Measurements from ENCODE around the gene OTOP3.
"Not testable (repeated sequence)": the region's sequence is repeated elsewhere in the genome, so short reads cannot be mapped to it uniquely, and the experiment has no call there.

The OTOP3 gene, protein sequence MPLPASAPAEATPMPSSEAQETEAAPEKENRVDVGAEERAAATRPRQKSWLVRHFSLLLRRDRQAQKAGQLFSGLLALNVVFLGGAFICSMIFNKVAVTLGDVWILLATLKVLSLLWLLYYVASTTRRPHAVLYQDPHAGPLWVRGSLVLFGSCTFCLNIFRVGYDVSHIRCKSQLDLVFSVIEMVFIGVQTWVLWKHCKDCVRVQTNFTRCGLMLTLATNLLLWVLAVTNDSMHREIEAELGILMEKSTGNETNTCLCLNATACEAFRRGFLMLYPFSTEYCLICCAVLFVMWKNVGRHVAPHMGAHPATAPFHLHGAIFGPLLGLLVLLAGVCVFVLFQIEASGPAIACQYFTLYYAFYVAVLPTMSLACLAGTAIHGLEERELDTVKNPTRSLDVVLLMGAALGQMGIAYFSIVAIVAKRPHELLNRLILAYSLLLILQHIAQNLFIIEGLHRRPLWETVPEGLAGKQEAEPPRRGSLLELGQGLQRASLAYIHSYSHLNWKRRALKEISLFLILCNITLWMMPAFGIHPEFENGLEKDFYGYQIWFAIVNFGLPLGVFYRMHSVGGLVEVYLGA

GRCh38 chr17:74935585-74936469, at the start of gene OTOP3:
TSS of gene OTOP3 (plus strand) at chr17:74935898. CDS start at chr17:74935922, 24 bp downstream.
- DNase-seq = no peak

DNA sequence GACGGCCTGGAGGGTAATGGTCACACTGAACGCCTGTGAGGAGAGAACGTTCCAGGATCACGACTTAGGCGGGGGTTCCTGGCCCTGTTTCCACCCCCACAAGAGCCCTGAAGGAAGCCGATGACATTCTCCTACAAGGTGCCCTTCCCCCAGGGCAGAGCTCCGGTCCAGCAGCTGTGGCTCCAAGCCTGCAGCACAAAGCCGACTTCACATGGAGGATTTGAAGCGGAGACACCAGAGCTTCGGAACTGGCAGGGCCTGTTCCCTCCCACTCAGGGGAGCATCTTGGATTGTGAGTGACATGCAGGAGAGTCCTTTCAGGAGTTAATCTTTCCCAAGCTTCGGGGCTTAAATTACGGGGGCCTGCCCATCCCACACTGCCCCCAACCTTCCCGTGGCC, 47.2 kb upstream of the OTOP3 start:
- no peak for DNase-seq

- DNase-seq = no peak
Measured at GRCh38 chr17:74890554-74890953, 45.1 kb upstream of the OTOP3 start.

DNA sequence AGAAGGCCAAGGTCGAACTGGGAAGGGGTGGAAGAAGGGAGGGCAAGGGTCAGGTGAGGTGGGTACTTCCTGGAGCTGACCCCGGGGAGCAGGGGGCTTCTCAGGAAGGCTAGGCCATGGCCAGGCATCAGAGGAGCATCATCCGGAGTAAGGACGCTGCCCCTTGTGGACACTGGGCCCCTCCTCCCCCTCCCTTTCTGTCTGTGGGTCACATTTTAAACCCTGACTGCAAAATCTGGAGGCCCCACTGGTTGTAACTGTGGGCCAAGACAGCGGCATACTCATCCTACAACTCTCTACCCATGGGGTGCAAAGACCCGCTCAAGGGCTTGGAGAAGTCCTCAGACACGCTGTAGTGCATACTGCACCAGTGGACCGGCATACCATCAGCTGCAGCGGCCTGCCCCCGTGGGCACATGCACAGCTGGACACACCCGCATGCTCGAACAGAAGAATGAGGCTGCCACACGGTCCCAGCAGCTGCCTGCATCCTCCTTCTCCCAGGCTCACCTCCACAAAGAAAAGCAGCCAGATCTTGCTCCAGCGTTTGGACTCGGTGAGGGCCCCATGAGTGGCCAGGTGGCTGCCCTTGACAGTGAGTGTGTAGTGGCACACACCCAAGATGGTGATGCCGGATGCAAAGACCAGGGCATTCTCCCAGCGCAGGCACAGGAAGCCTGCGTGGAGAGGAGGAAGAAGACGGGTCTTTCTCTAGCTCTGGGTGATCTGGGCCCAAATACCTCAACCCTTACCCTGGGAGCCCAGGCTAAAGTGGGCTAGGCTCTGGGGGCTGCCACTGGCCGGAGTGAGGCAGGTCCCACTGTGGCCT, 43.5 kb upstream of the OTOP3 start:
- no peak for DNase-seq

GRCh38 chr17:74892974-74893911, 42.5 kb upstream of the OTOP3 start, which contains the start of gene FADS6:
TSS of gene FADS6 (minus strand) at chr17:74893633. CDS start at chr17:74893595, 38 bp downstream.
- no peak for DNase-seq

- no peak for DNase-seq
Measured at GRCh38 chr17:74893936-74894671, 41.6 kb upstream of the OTOP3 start.

DNA sequence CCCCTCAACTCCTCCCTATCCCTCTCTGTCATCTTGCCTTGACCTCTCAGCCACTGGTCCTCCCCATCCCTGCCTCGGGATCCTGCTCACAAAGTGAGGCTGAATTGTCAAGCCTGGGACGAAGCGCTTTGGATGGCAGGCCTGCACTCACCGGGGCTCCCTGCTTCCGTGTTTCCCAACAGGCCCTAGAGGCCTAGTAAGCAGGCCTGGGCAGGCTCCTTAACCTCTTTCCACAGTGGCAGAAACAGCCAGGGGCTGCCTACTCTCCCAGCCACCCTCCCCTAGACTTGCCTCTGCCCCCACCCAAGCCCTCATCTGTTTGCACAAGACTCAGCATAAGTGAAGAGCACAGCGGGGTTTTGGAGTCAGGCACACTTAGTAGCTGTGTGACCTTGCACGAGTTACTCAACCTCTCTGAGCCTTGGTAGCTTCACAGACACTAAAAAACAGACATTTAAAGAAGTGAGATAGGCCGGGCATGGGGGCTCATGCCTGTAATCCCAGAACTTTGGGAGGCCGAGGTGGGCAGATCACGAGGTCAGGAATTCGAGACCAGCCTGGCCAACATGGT, 37.2 kb upstream of the OTOP3 start:
- no peak for DNase-seq

DNA sequence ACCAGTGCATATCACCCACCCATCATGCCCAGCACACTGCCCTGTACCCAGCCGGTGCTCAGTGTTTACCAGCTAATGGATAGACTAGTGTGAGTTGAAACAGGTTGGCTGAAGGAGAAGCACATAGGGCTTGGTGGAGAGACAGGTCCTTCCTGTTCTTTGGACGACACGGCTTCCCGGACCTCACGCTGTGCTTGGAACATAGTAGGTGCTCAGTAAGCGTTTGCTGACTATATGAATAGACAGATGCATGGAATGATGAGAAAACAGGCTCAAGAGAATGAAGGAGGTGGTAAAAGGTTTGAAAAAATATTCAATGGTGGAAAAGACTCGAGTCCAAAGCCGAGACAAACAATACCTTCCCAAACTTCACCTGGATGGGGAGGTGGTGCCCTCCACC, 35.5 kb upstream of the OTOP3 start:
- DNase-seq = no peak

DNA sequence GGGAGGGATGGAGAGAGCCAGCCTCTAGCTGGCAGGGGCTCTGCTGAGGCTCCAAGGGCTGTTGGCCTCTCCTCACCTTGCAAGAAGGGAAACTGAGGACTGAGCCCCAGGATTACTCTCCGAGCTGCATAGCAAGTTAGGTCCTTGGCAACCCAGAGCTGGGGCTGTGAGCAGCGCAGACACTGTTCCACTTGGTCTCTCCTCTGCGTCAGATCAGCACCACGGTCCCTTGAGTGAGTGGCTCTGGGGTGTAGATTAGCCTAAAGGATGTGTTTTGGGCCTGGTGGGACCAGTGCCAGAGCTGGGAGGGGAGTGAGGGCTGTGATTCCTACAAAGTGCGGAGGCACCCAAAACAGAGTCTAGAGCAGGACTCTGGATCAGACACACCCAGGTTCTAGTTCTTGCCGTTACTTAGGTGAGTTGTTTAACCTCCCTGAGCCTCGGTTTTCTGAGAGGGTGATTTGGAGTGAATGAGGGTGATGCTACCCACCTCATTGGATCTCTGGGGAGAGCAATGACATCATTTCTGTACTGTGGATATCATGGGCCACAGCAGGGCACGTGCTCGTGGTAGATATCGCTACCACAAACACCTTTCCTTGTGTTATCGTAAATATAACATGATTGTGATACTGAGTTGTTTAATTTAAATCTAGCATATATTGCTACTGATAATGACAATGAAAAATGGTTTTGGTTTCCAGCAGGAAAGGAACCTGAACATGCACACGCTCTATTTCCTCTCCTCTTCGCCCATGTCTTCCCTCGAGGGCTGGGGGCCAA, 34.2 kb upstream of the OTOP3 start:
- DNase-seq = no peak

GRCh38 chr17:74903034-74903433, 32.7 kb upstream of the OTOP3 start:
- DNase-seq = no peak

DNA sequence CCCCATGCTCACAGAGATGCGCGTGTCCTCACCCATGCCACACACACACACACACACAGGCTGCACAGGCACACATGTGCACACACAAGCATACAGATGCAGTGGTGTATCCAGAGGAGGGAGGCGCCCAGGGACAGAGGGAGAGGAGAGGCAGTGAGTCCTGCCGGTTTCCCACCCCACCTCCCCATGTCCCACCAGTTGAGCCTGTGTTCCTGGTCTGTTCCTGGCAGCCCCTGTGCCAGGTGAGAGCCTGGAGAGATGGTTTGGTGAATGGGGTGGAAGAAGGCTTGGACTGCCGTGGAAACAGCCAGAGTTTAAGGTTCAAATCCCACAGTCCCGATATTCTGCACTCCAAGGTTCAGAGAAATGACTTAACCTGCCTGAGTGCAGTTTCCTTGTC, 32.0 kb upstream of the OTOP3 start:
- DNase-seq = no peak

GRCh38 chr17:74904687-74905409, 30.9 kb upstream of the OTOP3 start:
- no peak for DNase-seq

GRCh38 chr17:74906214-74906793, 29.4 kb upstream of the OTOP3 start:
- DNase-seq = not testable (repeated sequence)

DNA sequence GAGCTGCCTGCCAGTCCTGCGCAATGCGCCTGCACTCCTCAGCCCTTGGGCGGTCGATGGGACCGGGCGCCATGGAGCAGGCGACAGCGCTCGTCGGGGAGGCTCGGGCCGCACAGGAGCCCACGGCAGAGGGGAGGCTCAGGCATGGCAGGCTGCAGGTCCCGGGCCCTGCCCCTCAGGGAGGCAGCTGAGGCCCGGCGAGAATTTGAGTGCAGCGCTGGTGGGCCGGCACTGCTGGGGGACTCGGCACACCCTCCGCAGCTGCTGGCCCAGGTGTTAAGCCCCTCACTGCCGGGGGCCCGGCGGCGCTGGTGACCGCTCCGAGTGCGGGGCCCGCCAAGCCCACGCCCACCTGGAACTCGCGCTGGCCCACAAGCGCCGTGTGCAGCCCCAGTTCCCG, 28.7 kb upstream of the OTOP3 start:
- DNase-seq = no peak

DNA sequence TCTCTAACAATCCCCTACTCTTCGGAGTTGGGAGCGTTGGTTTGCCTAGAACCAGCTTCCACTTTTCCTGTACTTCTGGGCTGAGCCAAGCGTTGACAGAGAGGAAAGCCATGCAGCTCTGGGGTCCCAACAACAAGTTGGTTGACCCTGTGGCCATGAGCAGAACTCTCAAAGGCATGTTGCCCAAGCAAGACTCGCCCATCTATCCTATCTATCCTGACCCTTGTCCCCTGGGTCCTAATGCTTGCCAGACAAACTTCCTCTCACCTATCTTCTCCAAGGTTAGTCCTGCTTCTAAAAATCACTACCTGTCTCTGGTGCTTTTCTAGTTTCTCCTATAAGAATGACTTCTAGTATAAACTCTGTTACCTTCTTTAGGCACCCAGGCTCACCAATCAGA, 26.6 kb upstream of the OTOP3 start:
- DNase-seq = not testable (repeated sequence)

GRCh38 chr17:74911423-74911822, 24.3 kb upstream of the OTOP3 start:
- DNase-seq = not testable (repeated sequence)

DNA sequence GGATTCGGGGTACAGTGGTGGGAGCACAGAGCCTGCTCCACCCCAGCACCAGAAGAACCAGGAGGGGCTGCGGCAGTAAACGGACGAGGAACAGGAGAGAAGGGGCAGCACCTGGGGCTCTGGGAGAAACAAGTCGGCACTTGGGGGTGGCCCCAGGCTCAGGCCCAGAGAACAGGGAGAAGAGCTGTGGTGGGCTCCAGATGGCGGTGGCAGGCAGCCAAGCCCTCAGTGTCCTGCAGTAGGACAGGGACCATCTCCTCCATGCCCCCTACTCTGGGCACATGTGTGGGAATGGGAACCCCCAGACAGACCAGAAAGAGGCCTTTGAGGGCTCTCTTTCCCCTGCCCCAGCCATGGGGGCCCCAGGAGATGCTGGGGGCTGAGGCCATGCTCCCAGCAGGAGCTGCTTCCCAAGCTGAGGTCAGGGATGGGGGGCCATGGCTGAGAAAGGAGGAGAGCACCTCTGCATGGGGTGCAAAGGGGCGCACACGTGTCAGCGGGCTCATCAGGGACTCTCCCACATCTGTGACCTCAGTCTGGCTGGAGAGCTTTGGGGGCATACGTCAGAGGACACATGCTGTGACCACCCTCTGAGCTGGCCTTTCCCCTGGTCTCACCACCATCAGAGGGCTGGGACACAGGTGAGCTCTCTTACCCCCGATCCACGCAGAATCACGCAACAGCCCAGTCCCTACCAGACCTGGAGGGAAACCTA, 19.4 kb upstream of the OTOP3 start:
- no peak for DNase-seq

DNA sequence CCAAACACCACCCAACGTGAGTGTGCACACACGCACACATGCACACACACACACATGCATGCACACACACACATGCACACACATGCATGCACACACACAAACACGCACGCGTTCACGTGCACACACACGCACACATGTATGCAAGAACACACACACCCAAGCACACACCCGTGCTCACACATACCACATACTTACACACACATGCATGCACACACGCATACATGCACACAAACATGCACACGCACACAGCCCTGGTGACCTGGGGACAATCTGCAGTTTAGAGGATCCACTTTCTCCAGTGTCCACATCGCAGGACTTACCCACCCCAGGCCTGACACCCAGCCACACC, 18.9 kb upstream of the OTOP3 start:
- no peak for DNase-seq
